Muscle of back (tissue), 10 donors: ENCODE data around the gene TMEM88. TPM values are rescaled to one million over a fixed set of nuclear protein-coding genes. Genes with fewer than 3 reads are reported as not detected.

ENCODE experiments used
- polyA plus RNA-seq, 10 donors: library from polyadenylated mRNA; unstranded; fragments of 120-200 nt; gene quantifications; one replicate each; pipeline ENCODE4 v1.2.1, GENCODE V29; 2013; ENCODE audit not compliant: insufficient read length in 10 of 10

TMEM88 gene
- polyA plus RNA-seq, 10 donors: 17.2 to 28.8 (median 20.3) TPM

Other genes starting within 250 kb of the TMEM88 start
- 10 to 100 TPM; 32.0 to 41.2 (median 39.2) TPM for gene FXR2, start 240.2 kb upstream of the TMEM88 start, polyA plus RNA-seq
- gene SAT2, start 227.2 kb upstream of the TMEM88 start, polyA plus RNA-seq: 10 to 100 TPM; 62.1 to 80.1 (median 77.9) TPM
- gene SHBG, start 224.9 kb upstream of the TMEM88 start, polyA plus RNA-seq: 1 to 10 TPM in 4 of 10 donors, under 1 TPM in 6; 0.21 to 1.5 (median 0.91) TPM
- 10 to 100 TPM; 12.9 to 38.1 (median 27.0) TPM for gene ATP1B2, start 204.1 kb upstream of the TMEM88 start, polyA plus RNA-seq
- gene TP53, start 167.6 kb upstream of the TMEM88 start, polyA plus RNA-seq: 10 to 100 TPM; 32.7 to 50.7 (median 37.4) TPM
- 1 to 10 TPM; 6.2 to 9.5 (median 7.6) TPM for gene WRAP53, start 166.6 kb upstream of the TMEM88 start, polyA plus RNA-seq
- gene EFNB3, start 149.9 kb upstream of the TMEM88 start, polyA plus RNA-seq: 10 to 100 TPM in 1 of 10 donors, 1 to 10 TPM in 9; 3.9 to 10.8 (median 5.1) TPM
- 1 to 10 TPM; 2.1 to 7.3 (median 4.6) TPM for gene DNAH2, start 137.3 kb upstream of the TMEM88 start, polyA plus RNA-seq
- 10 to 100 TPM; 11.6 to 15.5 (median 13.4) TPM for gene KDM6B, start 20.8 kb upstream of the TMEM88 start, polyA plus RNA-seq
- gene NAA38, start 2.5 kb downstream of the TMEM88 start, polyA plus RNA-seq: 10 to 100 TPM; 33.1 to 64.6 (median 47.3) TPM
- gene CYB5D1, start 2.9 kb downstream of the TMEM88 start, polyA plus RNA-seq: 1 to 10 TPM; 5.4 to 9.5 (median 8.3) TPM
- gene CHD3, start 33.7 kb downstream of the TMEM88 start, polyA plus RNA-seq: 100 to 1,000 TPM in 1 of 10 donors, 10 to 100 TPM in 9; 57.4 to 113 (median 80.2) TPM
- 1 to 10 TPM; 2.0 to 5.5 (median 3.3) TPM for gene RNF227, start 61.2 kb downstream of the TMEM88 start, polyA plus RNA-seq
- gene KCNAB3, start 74.8 kb downstream of the TMEM88 start, polyA plus RNA-seq: 1 to 10 TPM; 3.8 to 7.4 (median 4.9) TPM
- 100 to 1,000 TPM in 1 of 10 donors, 10 to 100 TPM in 9; 71.2 to 102 (median 82.0) TPM for gene TRAPPC1, start 76.9 kb downstream of the TMEM88 start, polyA plus RNA-seq
- gene CNTROB, start 77.1 kb downstream of the TMEM88 start, polyA plus RNA-seq: 10 to 100 TPM; 22.9 to 53.1 (median 31.4) TPM
- under 1 TPM in 2 of 10 donors, not detected in 8; 0.05 to 0.07 TPM for gene GUCY2D, start 147.5 kb downstream of the TMEM88 start, polyA plus RNA-seq
- gene ALOX15B, start 184.0 kb downstream of the TMEM88 start, polyA plus RNA-seq: under 1 TPM; 0.19 to 0.86 (median 0.40) TPM
- gene ALOX12B, start 232.7 kb downstream of the TMEM88 start, polyA plus RNA-seq: under 1 TPM in 1 of 10 donors, not detected in 9; 0.38 TPM